ENCODE measurements around the gene MED27. TPM values are rescaled to one million over a fixed set of nuclear protein-coding genes. Genes with fewer than 3 reads are reported as not detected.

Gene MED27
- total and polyA plus RNA-seq, 2 of the 8 experiments (the other 6 are each of a cell fraction or from before 2014, with no cell fraction given), result 29.9 to 56.5 TPM

GRCh38 chr9:131925677-131926177, 153.9 kb downstream of the MED27 start (continued):
- TF ChIP-seq CHD7 (IDR thresholded peaks at IDR 0.05; ENCODE audit: insufficient replicate concordance, low read length), result no peak
- TF ChIP-seq BCL11A (IDR thresholded peaks at IDR 0.05; ENCODE audit: low read depth in 2 of 2, low read length in 2 of 2), result no peak
- TF ChIP-seq JUND (IDR thresholded peaks at IDR 0.05; ENCODE audit: low read length), result no peak
- no peak for TF ChIP-seq SIX5 (IDR thresholded peaks at IDR 0.05; ENCODE audit: low read depth, low read length)
